BE2C (cell line): ENCODE measurements around the gene MARCHF7.

Experiments
- DNase-seq: peaks from one replicate; pipeline ENCODE4 v3.0.0-alpha.2; 2020
- H3K27me3 ChIP-seq: fragments of 250-450 bp; sonication (Bioruptor Pico); 2 replicates; pipeline ENCODE4 v1.5.1; 2020; ENCODE audit warnings: mild to moderate bottlenecking
- H3K36me3 ChIP-seq: fragments of 250-450 bp; sonication (Bioruptor Pico); 2 replicates; pipeline ENCODE4 v1.5.1; 2020; ENCODE audit warnings: mild to moderate bottlenecking
- H3K4me1 ChIP-seq: fragments of 250-450 bp; sonication (Bioruptor Pico); 2 replicates; pipeline ENCODE4 v1.5.1; 2020
- H3K4me3 ChIP-seq: 2 replicates; pipeline ENCODE4 v1.5.1; 2011; ENCODE audit warnings: low read depth, low read length
- H3K9me3 ChIP-seq: fragments of 250-450 bp; sonication (Bioruptor Pico); 2 replicates; pipeline ENCODE4 v1.5.1; 2020
- TF ChIP-seq, protein P1 (sequence below): IDR thresholded peaks from 2 replicates; pipeline ENCODE4 v1.5.1; 2012; ENCODE audit warnings: mild to moderate bottlenecking, low read depth, low read length

The MARCHF7 gene

DNA sequence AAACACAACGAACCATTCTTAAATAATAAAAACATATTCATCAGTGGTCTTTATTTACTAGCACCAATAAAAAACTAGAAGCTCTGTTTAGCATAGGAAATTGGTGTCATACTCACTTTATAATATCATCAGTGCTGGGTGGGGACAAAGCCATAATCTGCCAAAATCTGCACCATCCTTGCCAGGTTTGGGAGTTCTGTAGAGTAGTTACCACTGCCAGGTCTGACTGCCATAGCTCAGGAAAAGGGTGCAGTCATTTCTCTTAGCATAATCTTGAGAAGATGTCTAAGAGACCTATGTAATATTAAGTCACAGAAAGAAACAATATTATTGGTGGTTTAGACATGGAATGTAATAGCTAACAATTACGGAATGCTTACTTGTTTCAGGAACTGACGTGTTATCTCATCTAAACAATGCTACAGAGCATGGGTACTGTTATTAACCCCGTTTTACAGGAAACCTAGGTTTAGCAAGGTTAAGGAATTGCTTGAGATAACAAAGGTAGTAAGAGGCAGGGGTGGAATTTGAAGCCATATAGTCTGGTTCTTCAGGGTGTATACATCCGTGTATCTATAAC is 1.6 kb upstream of the MARCHF7 start:
- no peak for DNase-seq
- TF ChIP-seq, protein P1, sequence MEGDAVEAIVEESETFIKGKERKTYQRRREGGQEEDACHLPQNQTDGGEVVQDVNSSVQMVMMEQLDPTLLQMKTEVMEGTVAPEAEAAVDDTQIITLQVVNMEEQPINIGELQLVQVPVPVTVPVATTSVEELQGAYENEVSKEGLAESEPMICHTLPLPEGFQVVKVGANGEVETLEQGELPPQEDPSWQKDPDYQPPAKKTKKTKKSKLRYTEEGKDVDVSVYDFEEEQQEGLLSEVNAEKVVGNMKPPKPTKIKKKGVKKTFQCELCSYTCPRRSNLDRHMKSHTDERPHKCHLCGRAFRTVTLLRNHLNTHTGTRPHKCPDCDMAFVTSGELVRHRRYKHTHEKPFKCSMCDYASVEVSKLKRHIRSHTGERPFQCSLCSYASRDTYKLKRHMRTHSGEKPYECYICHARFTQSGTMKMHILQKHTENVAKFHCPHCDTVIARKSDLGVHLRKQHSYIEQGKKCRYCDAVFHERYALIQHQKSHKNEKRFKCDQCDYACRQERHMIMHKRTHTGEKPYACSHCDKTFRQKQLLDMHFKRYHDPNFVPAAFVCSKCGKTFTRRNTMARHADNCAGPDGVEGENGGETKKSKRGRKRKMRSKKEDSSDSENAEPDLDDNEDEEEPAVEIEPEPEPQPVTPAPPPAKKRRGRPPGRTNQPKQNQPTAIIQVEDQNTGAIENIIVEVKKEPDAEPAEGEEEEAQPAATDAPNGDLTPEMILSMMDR = no peak

DNA sequence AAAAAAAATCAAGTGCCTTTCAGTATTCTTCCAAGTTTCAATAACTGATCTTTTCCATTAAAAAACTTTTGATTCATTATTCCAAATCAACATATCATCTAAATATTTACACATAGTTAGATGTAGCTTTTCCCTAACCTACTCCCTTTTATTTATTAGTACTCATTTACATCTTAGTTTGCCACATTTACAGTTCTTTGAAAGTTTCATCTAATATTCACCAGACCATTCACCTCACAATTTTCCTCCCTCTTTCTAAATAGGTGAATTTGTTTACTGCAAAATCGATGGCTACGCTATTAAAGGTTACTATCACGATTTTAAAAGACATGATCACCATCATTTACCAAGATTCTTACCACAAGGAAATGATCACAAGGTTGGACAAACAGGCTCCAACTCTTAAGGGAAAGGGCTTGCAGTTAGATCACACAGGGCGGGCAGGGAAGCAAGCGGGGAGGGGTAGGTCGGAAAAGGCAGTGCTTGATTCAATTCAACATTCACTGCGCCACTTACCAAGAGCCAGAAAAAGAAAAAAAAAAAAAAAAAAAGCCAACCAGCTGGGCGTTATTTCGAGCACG is 654 bp upstream of the MARCHF7 start:
- no peak for DNase-seq
- Histone ChIP-seq H3K36me3 (peaks cover 10% of the 10 kb centered on the region), H3K27me3 (no peaks in the 10 kb centered on the region), H3K9me3 (no peaks in the 10 kb centered on the region), H3K4me3 (peak overlapping the region; percentile 56), H3K4me1 (no peaks in the 10 kb centered on the region; the same call in 1 of the 2 replicates)
- TF ChIP-seq, protein P1 = no peak

More for the DNA sequence above, 1.6 kb upstream of the MARCHF7 start:
- Histone ChIP-seq H3K4me1 (no peaks in the 10 kb centered on the region; the same call in 1 of the 2 replicates), H3K36me3 (peaks cover 4% of the 10 kb centered on the region; the same call in 1 of the 2 replicates), H3K9me3 (no peaks in the 10 kb centered on the region), H3K4me3 (no peak overlapping the region), H3K27me3 (no peaks in the 10 kb centered on the region)

DNA sequence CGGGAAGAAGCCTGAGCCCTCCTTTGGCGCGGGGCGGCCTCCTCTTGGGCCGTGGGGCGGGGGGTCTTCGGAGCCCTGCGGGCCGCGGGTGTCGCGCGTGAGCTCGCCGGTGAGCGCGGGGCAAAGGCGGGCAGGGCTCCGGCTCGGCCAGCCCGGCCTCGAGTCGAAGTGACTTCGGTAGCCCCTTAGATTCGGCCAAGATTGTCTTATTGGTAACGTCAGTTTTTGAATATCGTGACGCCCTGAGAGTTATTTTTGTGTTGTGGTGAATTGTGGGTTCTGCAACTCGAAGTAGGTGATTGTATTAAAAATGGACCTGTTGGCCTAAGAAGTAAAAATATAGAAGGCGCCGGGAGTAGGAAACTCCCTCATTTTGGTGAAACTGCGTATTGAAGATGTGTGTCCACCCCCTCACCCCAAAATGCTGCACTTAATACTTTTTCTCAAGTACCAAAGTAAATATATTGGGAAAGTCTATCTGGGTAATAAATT is 669 bp downstream of the MARCHF7 start:
- Histone ChIP-seq H3K4me1 (no peaks in the 10 kb centered on the region; the same call in 1 of the 2 replicates), H3K27me3 (no peaks in the 10 kb centered on the region), H3K9me3 (no peaks in the 10 kb centered on the region), H3K4me3 (peak overlapping the region; percentile 83), H3K36me3 (peaks cover 13% of the 10 kb centered on the region)
- TF ChIP-seq, protein P1 = no peak
- DNase-seq = no peak

DNA sequence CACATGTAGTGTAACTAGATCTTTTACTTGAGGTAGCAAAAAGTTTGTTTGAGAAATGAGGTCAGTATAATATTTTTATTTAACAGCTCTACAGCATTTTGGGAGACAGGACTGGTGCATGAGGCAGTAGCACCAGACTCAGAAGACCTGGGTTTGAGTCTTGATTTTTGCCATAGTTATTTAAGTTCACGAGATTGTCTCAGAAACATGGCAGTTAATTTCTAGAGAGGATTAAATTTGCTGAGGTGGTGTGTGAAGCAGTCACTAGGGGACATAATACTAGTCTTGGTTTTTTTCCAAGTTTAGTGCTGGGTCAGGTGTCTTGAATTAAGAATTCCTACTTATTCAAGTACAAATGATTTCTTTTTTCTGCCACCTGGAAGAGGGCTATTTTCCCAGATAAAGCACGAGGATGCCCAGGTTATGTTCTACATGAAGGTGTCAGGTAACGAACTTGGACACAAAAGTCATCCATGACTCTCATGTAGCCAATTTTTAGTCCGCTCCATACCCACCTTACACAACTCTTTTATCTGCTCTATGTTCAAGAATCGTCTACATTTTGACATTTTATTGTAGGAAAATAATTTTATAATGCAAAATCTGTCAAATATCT is 1.4 kb downstream of the MARCHF7 start:
- no peaks in the 10 kb centered on the region for H3K27me3 ChIP-seq
- TF ChIP-seq, protein P1 = no peak
- peak overlapping the region; percentile 83 for H3K4me3 ChIP-seq
- no peaks in the 10 kb centered on the region for H3K9me3 ChIP-seq
- DNase-seq = no peak
- peaks cover 13% of the 10 kb centered on the region for H3K36me3 ChIP-seq
- no peaks in the 10 kb centered on the region; the same call in 1 of the 2 replicates for H3K4me1 ChIP-seq

DNA sequence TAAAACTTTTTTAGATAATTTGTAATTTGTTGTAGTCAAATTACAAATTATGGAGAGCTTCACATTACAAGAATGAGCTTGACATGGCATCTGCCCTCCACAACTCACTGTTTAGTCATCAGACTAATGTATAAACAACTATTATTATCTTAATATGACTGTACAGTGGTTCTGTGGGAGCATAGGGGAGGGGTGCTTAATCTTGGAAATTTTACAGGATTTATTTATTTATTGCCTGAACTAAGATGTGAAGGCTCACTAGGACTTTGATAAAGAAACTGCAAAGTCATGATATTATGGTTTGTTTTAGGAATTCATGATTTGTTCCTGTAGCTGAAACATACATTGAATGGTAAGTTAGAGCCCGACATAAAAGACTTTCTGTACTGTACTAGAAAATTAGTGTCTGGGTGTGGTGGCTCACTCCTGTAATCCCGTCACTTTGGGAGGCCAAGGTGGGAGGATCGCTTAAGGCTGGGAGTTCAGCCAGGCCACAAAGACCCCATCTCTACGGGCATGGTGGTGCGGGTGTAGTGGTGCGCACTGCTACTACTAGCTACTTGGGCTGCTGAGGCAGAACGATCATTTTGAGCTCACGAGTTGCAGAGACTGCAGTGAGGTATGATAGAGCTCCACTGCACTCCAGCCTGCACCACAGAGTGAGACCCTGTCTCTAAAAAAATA is 2.1 kb downstream of the MARCHF7 start:
- peaks cover 14% of the 10 kb centered on the region for H3K36me3 ChIP-seq
- no peaks in the 10 kb centered on the region for H3K9me3 ChIP-seq
- no peak for DNase-seq
- no peaks in the 10 kb centered on the region for H3K27me3 ChIP-seq
- H3K4me3 ChIP-seq = no peak overlapping the region; the same call in 1 of the 2 replicates
- no peaks in the 10 kb centered on the region; the same call in 1 of the 2 replicates for H3K4me1 ChIP-seq
- TF ChIP-seq, protein P1 = no peak
